ENCODE results near the gene N4BP3.

N4BP3 gene

DNA sequence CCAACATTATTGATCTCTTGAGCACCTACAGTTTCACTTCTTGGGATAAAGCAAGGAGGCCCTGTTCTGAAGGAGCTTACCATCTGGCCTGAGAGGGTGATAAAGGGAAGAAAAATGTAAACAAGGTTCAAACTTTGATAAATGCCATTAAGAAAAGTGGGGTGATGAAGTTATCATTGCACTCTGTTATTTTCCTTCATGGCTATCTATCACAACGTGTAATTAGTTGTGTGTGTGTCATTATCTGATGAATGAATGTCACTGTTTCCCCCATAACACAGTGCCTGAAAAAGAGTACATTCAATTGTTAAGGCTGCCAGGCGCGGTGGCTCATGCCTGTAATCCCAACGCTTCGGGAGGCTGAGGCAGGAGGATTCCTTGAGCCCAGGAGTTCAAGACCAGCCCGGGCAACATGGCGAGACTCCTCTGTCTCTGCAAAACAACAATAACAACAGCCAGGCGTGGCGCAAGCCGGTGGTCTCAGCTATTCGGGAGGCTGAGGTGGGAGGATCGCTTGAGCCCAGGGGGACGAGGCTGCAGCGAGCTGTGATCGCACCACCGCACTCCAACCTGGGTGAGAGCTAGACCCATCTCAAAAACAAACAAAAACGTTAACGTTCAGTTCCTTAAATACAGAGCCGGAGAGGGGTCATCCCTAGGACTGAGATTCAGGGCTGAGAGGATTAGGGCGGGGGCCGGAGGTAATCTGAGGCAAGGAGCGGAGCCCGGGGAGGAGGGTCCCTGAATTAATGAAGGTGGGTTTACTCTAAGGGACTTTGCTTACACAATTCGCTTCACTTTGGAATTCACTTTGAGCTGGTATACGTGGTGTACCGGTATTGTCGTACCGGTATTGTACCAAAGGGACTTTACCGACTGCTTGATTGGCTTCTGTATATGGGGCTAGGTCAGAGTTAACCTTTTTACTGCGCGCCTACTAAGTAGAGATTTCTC is 39.4 kb downstream of the N4BP3 start:
- DNase-seq, result no peak

DNA sequence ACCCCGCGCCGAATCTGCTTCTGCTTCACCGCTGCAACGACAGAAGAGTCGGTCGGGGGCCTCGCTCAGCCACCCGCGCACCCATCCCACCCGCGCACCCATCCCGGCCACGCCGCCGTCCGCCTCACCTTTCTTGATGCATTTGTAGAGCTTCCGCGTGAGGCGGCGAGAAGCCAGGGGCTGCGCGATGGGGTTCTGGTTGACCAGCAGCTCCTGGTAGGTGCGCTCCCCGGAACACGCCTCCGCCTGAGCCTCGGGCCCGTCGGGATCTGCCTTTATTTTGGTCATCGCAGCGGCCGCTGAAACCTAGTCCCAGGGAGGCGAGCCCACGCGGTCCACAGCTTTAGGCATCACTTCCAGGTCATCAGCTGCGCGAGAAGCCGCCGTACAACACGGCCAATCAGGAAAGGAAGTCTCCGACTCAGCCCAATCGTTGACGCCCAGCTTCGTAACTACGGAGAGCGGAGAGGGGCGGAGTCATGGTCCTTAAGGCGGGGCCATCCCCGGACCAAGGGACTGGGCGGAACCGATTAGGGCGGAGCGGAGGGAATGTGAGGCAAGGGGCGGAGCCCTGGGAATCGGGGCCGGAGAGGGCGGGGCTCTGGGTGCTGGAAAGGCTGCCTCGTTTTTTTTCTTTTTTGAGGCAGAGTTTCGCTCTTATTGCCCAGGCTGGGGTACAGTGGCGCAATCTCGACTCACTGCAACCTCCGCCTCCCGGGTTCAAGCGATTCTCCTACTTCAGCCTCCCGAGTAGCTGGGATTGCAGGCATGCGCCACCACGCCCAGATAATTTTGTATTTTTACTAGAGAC is 40.4 kb downstream of the N4BP3 start, which contains the start of gene NHP2:
Gene NHP2 (minus strand): TSS at position 356 of the 811 bp plus-strand sequence. CDS start 68 bp downstream, at position 288.
- DNase-seq, result peak; percentile 98

DNA sequence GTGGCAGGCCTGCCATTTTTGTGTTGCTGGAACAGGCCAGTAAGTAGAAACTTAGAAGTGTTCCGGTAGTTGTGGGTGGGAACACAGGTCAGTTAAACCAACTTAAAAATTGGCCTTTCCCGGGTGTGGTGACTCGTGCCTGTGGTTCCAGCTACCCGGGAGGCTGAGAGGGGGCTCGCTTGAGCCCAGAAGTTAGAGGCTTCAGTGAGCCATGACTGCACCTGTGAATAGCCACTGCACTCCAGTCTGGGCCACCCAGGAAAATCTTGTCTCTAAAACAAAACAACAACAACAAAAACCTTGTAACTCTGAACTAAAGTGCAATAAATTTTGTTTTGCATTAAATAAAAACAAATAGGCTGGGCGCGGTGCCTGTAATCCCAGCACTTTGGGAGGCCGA is 41.7 kb downstream of the N4BP3 start:
- DNase-seq, result no peak

DNA sequence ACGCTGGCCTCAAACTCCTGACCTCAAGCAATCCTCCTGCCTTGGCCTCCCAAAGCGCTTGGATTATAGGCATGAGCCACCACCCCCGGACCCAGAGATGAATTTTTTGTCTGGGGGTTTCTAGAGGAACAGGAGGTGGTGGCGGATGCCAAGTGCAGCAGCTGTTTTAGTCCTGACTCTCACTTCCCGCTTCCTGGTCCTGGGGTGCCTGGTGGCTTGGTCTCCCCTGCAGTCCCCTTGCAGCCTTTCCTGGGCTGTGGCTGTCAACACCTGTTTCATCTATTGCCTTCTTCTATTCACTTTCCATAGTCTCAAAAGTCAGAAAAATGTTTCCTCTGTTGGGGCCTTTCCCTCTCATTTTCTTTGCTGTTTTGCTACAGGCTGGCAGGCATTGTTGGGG is 46.8 kb downstream of the N4BP3 start:
- DNase-seq, result no peak

DNA sequence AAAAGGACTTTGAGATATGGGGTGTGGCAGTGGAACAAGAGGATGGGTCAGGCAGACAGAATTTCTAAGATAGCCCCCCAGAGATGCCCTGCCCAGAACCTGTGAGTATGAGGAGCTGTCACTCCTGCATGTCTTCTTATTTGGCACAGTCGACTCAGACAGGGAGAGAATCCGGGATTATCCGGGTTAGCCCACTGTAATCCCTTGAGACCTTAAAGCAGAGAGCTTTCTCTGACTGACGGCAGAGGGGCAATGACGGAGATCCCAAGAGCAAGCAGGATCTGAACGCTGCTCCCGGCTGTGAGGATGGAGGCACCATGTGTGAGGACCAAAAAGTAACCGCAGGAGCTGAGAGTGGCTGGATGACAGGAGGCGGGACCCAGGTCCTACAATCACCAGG is 49.1 kb downstream of the N4BP3 start:
- DNase-seq, result no peak

DNA sequence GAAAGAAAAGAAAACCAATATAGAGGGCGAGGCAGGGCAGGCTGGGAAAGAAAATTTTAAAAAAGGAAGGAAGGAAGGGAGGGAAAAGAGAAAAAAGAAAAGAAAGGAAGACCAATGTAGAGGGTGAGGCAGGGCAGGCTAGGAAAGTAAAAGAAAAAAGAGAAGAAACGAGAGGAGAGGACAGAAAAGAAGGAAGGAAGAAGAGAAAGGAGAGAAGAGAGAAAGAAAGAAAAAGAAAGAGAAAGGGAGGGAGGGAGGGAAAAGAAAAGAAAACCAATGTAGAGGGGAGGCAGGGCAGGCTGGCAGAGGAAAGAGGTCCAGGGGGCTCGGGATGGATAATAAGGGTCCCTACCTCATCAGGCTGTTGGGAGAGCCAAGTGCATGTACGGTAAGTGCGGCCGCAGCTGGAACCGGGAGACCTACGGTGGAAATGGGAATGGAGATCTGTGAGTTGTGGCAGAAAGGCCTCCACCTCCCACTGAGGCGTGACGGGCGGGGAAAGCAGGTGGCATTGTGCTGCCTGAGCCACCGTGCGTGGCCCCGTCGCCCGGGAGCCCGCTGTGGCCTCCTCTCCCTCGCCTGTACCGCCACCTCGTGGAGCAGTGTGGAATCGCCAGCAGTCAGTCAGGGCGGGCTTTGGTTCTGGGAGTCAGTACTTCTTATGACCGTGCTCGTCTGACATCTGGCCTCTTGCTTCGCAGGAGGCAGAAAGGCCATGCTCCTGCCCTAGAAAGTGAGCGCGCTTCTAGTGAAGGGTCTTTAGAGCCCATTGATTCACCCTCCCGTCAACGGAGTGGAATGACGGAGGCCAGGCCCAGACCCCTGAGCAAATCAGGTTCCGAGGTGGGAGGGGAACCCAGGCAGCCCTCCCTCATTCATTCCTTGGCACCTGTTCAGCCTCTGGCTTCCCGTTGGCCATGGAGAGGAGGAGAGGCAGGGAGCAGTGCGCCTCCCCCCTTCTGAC is 50.7 kb downstream of the N4BP3 start:
- DNase-seq, result peak; percentile 95

DNA sequence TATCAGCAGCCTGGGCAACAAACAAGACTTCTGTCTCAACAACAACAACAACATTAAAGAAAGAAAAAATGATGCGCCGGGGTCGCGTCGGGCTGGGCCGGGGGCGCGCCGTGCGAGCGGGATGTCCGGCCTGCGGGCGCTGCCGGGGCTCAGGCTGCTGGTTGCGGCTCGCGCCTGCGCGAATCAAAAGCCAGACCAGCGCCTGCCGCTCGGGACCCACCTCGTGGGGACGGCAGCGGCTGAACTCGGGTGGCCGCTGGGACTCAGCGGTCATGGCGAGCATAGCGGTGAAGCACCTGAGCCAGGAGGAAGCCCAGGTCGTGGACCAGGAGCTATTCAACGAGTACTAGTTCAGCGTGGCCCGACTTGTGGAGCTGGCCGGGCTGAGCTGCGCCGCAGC is 52.2 kb downstream of the N4BP3 start:
- DNase-seq, result no peak

DNA sequence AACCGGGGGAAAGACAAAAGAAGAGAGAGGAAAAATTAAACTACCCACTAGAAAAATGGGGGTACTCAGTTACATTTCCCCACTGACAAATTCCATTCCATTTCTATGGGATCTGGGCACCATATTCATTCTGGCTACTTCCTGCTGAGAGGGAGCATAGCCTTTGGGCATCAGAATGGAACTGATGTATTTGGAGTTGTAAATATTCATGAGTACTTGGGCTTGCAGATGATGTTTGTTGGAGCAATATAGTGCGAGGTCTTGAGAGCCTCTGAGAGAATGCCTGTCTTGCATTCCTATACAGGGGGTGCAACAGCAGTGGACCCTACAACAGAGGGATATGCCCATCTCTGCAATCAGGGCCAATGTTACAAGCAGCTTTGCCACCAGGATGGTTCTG is 57.1 kb downstream of the N4BP3 start:
- DNase-seq, result no peak

DNA sequence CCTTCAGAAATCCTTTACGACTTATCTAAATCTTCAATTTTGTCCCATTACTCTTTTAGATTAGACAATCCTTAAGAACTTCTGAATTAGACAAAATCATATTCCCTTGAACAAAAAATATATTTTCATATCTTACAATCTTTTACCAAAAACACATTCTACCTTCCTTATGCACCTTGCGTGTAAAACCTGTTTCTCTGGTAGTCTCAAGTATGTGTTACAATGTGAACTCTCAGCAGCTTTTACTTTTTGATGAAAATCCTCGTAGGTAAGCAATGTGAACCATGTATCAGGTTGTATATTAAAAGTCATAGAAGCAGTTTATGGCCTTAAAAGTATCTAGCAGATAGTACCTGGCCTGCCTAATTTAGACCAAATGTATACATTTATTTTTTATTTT is 61.1 kb downstream of the N4BP3 start:
- DNase-seq, result no peak
